Choroid plexus epithelial cell (primary cell): ENCODE measurements around the gene UBE2U.

Experiments
- DNase-seq: peaks from one replicate; pipeline ENCODE4 v3.0.0-alpha.2; 2010; ENCODE audit warnings: low read depth
- H3K4me3 ChIP-seq: 2 replicates; pipeline ENCODE4 v1.5.1; 2011; ENCODE audit warnings: low read depth, mild to moderate bottlenecking, control low read depth, low read length, moderate library complexity
- CTCF ChIP-seq: conservative IDR thresholded peaks from 2 replicates; pipeline ENCODE4 v1.5.1; 2011; ENCODE audit warnings: low read depth, mild to moderate bottlenecking, control low read depth, inconsistent platforms, low read length, moderate library complexity

UBE2U gene

GRCh38 chr1:64266991-64267390, 63.6 kb downstream of the UBE2U start:
- no peak for TF ChIP-seq CTCF
- no peak for DNase-seq
- H3K4me3 ChIP-seq, result no peak overlapping the region

DNA sequence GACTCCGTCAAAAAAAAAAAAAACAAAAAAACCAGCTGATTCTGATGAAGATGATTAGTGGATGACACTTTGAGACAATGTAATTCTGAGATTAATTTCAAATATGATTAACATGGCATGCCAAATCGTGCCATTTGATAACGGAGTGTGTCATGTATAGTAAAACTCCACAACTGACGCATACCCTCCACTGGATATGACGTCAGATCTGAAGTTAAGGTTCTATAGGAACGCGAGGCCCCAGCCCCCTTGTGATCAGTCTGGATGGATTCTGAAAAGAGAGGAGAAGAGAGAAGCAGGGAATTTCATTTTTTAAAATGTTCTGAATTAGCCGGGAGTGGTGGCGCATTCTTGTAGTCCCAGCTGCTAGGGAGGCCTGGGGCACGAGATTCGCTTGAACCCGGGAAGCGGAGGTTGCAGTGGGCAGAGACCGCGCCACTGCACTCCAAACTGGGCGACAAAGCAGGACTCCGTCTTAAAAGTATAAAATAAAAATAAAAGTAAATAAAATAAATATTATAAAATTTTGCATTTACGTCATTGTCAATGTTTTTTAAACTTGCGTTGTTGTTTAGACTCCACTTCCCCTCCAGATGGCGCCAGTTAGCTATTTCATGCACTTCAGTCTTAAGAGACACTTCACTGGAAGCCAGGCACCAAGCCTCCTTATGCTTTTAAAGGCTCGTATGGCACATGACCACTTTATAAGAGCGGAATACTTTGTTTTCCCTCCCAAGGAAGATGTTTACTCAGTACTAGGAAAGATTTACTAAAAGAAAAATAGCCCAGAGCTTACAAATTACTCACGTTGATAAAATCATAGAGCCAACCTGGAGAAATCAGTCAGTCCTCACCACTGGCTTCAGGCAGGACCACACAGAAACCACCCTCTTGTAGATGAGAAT, 65.5 kb downstream of the UBE2U start:
- DNase-seq, result peak; percentile 94
- peak; percentile 83 for TF ChIP-seq CTCF
- H3K4me3 ChIP-seq, result no peak overlapping the region

- DNase-seq, result no peak
- no peak for TF ChIP-seq CTCF
Observed at GRCh38 chr1:64269558-64269884, 66.1 kb downstream of the UBE2U start.

DNA sequence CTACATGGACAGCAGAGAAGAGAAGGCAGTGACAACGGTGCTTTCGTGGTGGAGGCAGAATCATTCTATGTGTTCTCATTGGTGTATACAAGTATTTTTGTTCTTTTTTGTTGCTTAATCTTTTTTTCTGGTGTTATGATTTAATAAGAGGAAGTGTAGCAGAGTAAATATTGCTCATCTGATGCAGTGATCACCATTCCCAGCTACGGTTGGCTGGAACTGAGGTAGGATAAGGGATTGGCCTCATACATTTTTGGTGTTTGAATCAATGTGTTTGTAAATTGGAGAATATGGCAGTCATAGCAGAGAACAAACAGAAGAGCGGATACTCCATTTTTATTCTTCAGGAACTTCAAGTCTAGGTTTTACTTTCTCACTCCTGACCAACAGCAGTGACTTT, 76.6 kb downstream of the UBE2U start:
- DNase-seq, result no peak
- no peak overlapping the region for H3K4me3 ChIP-seq
- TF ChIP-seq CTCF, result no peak

More at GRCh38 chr1:64269558-64269884, 66.1 kb downstream of the UBE2U start:
- no peak overlapping the region for H3K4me3 ChIP-seq

GRCh38 chr1:64282351-64282750, 78.9 kb downstream of the UBE2U start:
- DNase-seq, result no peak
- no peak overlapping the region for H3K4me3 ChIP-seq
- TF ChIP-seq CTCF, result no peak

DNA sequence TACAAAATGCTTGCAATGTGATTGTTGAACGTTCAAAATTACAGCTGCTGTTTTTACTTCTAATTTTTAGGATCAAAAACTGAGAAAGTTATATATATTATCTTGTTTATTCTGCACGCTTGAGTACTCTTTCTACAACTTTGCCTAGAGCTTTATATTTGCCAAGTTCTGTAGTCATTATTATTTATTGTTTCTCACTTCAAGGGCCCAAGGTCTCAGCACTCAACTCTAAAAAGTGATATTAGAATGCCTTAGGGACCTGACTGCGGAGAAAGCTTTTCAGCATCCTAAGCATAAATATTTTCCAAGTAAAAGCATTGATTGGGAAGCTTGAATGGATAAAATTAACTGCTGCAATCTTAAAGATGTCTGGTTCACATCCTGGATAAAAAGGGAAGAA, 83.6 kb downstream of the UBE2U start:
- no peak for TF ChIP-seq CTCF
- H3K4me3 ChIP-seq, result no peak overlapping the region
- DNase-seq, result no peak

GRCh38 chr1:64290420-64290819, 87.0 kb downstream of the UBE2U start:
- no peak for DNase-seq
- no peak overlapping the region for H3K4me3 ChIP-seq
- no peak for TF ChIP-seq CTCF
